Natural killer cell (primary cell): Measurements from ENCODE around the gene ATP8B4. TPM values are rescaled to one million over a fixed set of nuclear protein-coding genes. Genes with fewer than 3 reads are reported as not detected.
A peak's percentile ranks its signal among the peaks of the same experiment; 100 is the strongest.

ENCODE experiments used
- ATAC-seq, 3 donors: fragments of 150-1000 bp in 2 of 3; fragments of 200-7000 bp in 1 of 3; cut with Tn5 transposase; 1 replicate in 1 of 3; 2 replicates in 2 of 3; pipeline ENCODE4 v1.10.0; 2021; ENCODE audit warnings: mild to moderate bottlenecking in 2 of 3, moderate library complexity in 2 of 3
- DNase-seq, 2 donors: peaks; one replicate each; pipeline versions ENCODE4 v3.0.0 to v3.0.0-alpha.2; 2013 to 2021; ENCODE audit warnings: mixed read lengths in 1 of 2
- H3K27ac ChIP-seq: one replicate; pipeline ENCODE4 v1.5.1; 2013; ENCODE audit warnings: mild to moderate bottlenecking, low read length
- H3K27me3 ChIP-seq: one replicate; pipeline ENCODE4 v1.6.1; 2013; ENCODE audit warnings: low read length; ENCODE audit not compliant: control insufficient read depth, insufficient read depth
- H3K36me3 ChIP-seq: one replicate; pipeline ENCODE4 v1.6.1; 2013; ENCODE audit warnings: low read length; ENCODE audit not compliant: control insufficient read depth, insufficient read depth
- H3K4me1 ChIP-seq: one replicate; pipeline ENCODE4 v1.6.1; 2013; ENCODE audit warnings: low read length; ENCODE audit not compliant: control insufficient read depth, insufficient read depth
- H3K4me3 ChIP-seq: one replicate; pipeline ENCODE4 v1.5.1; 2013; ENCODE audit warnings: low read length
- H3K9me3 ChIP-seq: one replicate; pipeline ENCODE4 v1.6.1; 2013; ENCODE audit warnings: low read length; ENCODE audit not compliant: control insufficient read depth, insufficient read depth
- H3K27ac Mint-ChIP-seq, 2 donors: one replicate each; pipeline ENCODE4 v1.8.0; 2022; ENCODE audit warnings: mild to moderate bottlenecking in 2 of 2, mixed read lengths in 2 of 2, moderate library complexity in 1 of 2
- H3K27me3 Mint-ChIP-seq, 2 donors: one replicate each; pipeline ENCODE4 v1.8.0; 2022; ENCODE audit warnings: low read depth in 2 of 2, mixed read lengths in 2 of 2
- H3K36me3 Mint-ChIP-seq: one replicate; pipeline ENCODE4 v1.8.0; 2022; ENCODE audit warnings: mixed read lengths
- H3K4me1 Mint-ChIP-seq, 2 donors: one replicate each; pipeline ENCODE4 v1.8.0; 2022; ENCODE audit warnings: mixed read lengths in 2 of 2
- H3K4me3 Mint-ChIP-seq: one replicate; pipeline ENCODE4 v1.8.0; 2022; ENCODE audit warnings: mild to moderate bottlenecking, moderate library complexity, mixed read lengths
- H3K9me3 Mint-ChIP-seq, 2 donors: one replicate each; pipeline ENCODE4 v1.8.0; 2022; ENCODE audit warnings: mixed read lengths in 2 of 2
- WGBS: methylation state at CpG from one replicate; pipeline ENCODE4 v1.1.7; 2013; ENCODE audit warnings: missing lambda C conversion rate; ENCODE audit not compliant: insufficient coverage; 5-methylcytosine and 5-hydroxymethylcytosine counted together
- intact Hi-C: fragments of 100-400 bp; cut with micrococcal nuclease; formaldehyde crosslinking; loops from one replicate; pipeline ENCODE4 v1.14.2; 2022
- total RNA-seq, 4 donors: library from RNA; stranded (reverse); fragments of 120-200 nt in 1 of 4; gene quantifications; one replicate each; pipeline versions ENCODE4 v1.2.3 to v1.2.4, GENCODE V29; 2013 to 2022
- TF ChIP-seq, protein P1 (sequence below): fragments of 200-600 bp; IDR thresholded peaks from one replicate; pipeline ENCODE4 v1.8.0; 2022; ENCODE audit warnings: antibody characterized with exemption

ATP8B4 gene
- total RNA-seq, 3 donors from 2014 or later (not counting 1 experiment from before 2014, with no cell fraction given) = 55.6 to 89.5 (median 75.1) TPM

DNA sequence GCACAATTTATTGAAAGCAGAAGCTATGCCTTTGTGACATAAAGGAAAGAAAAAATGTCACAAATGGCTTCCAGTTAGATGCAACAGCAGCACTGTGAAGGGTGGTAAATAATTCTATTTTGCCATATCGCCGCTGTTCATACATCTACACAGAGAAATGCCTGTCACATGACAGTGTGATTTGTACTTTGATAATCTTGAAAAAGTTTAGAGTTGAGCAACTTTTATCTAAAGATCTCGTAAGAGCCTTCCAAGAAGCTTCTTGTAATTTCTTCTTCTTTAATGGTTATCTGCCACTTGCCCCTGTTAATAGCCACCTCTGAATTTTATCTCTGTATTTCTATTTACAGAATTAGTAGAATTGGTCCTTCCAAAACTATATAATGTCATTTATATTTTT lies 192.3 kb downstream of the ATP8B4 start:
- peaks cover 0 to 7% of the 10 kb centered on the region in 2 donors for H3K4me1 Mint-ChIP-seq
- intact Hi-C loops = no loop called here
- H3K9me3 Mint-ChIP-seq = no peaks in the 10 kb centered on the region
- DNase-seq (no peak), ATAC-seq (peak in 1 of 3 donors; percentile 55)
- no peak overlapping the region for H3K4me3 ChIP-seq
- TF ChIP-seq, protein P1, sequence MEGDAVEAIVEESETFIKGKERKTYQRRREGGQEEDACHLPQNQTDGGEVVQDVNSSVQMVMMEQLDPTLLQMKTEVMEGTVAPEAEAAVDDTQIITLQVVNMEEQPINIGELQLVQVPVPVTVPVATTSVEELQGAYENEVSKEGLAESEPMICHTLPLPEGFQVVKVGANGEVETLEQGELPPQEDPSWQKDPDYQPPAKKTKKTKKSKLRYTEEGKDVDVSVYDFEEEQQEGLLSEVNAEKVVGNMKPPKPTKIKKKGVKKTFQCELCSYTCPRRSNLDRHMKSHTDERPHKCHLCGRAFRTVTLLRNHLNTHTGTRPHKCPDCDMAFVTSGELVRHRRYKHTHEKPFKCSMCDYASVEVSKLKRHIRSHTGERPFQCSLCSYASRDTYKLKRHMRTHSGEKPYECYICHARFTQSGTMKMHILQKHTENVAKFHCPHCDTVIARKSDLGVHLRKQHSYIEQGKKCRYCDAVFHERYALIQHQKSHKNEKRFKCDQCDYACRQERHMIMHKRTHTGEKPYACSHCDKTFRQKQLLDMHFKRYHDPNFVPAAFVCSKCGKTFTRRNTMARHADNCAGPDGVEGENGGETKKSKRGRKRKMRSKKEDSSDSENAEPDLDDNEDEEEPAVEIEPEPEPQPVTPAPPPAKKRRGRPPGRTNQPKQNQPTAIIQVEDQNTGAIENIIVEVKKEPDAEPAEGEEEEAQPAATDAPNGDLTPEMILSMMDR = no peak
- no peaks in the 10 kb centered on the region for H3K27me3 Mint-ChIP-seq
- H3K36me3 Mint-ChIP-seq = peaks cover 4% of the 10 kb centered on the region
- no peaks in the 10 kb centered on the region for H3K4me1 ChIP-seq
- H3K36me3 ChIP-seq = peaks cover 43% of the 10 kb centered on the region
- no peaks in the 10 kb centered on the region for H3K27me3 ChIP-seq
- no peaks in the 10 kb centered on the region for H3K9me3 ChIP-seq
- WGBS = 93% methylated on average over 2 of the region's 3 CpGs
- H3K27ac ChIP-seq = no peak overlapping the region
- peak overlapping the region in 1 of 2 donors; percentile 35 for H3K27ac Mint-ChIP-seq
- no peak overlapping the region for H3K4me3 Mint-ChIP-seq

- no peak overlapping the region for H3K4me3 ChIP-seq
- peak overlapping the region in 1 of 2 donors; percentile 20 for H3K27ac Mint-ChIP-seq
- no peaks in the 10 kb centered on the region for H3K27me3 Mint-ChIP-seq
- peaks cover 20% of the 10 kb centered on the region for H3K36me3 Mint-ChIP-seq
- no peaks in the 10 kb centered on the region for H3K4me1 ChIP-seq
- H3K27ac ChIP-seq = no peak overlapping the region
- no peaks in the 10 kb centered on the region for H3K9me3 Mint-ChIP-seq
- TF ChIP-seq, protein P1 = no peak
- H3K36me3 ChIP-seq = peaks cover 44% of the 10 kb centered on the region
- DNase-seq (no peak), ATAC-seq (no peak)
- H3K9me3 ChIP-seq = no peaks in the 10 kb centered on the region
- H3K4me3 Mint-ChIP-seq = no peak overlapping the region
- intact Hi-C loops = no loop called here
- no peaks in the 10 kb centered on the region for H3K27me3 ChIP-seq
- peaks cover 0 to 7% of the 10 kb centered on the region in 2 donors for H3K4me1 Mint-ChIP-seq
- 95% methylated on average over 2 of the region's 2 CpGs for WGBS
Measured at GRCh38 chr15:49923671-49924070, 195.4 kb downstream of the ATP8B4 start.

DNA sequence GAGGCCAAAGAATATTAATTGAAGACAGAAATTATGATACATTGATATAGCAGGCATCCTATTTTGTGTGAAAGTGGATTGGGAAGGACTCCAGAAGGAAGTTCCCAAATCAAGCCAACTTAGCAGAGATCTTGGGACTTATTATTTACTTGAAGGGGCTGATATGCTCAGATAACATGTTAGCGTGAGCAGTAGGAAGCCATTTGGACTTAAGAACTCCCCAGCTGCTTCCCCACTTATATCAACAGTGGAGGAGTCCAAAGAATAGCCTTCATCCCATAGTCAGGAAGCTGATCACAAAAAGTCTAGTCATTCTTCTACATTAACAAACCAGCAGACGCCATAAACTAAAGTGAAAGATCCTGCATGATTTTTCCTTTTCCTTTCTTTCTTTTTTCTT lies 200.0 kb downstream of the ATP8B4 start:
- TF ChIP-seq, protein P1 = no peak
- Histone ChIP-seq H3K4me1 (no peaks in the 10 kb centered on the region), H3K36me3 (peaks cover 50% of the 10 kb centered on the region), H3K9me3 (no peaks in the 10 kb centered on the region), H3K4me3 (no peak overlapping the region), H3K27me3 (no peaks in the 10 kb centered on the region), H3K27ac (no peak overlapping the region)
- Mint-ChIP-seq H3K36me3 (peaks cover 26% of the 10 kb centered on the region), H3K27me3 (no peaks in the 10 kb centered on the region), H3K27ac (peak overlapping the region; percentile 50 to 63), H3K4me1 (peaks cover 0 to 5% of the 10 kb centered on the region in 2 donors), H3K4me3 (no peak overlapping the region), H3K9me3 (no peaks in the 10 kb centered on the region)
- WGBS = 100% methylated on average over 2 of the region's 2 CpGs
- DNase-seq = no peak
- intact Hi-C loops = no loop called here
- no peak for ATAC-seq

DNA sequence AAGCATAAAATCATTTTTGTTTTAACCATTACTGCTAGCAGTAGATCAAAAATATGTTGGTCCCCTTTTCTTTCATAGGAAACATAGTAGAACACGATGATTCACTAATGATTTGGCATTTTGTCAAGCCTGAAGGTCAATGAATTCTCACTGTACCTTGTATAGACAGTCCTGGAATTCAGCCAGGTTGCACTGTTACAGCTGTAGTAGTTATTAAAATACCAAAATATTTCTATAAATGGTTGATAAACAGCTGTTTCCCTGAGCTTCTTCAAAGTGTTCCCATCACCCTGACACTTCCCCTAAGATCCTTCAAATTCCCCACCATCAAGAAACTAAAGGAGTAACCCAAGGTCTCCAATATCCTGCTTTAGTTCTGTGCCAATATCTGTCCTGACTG lies 200.9 kb downstream of the ATP8B4 start:
- no peaks in the 10 kb centered on the region for H3K4me1 ChIP-seq
- Mint-ChIP-seq H3K27ac (peak overlapping the region; percentile 50 to 63), H3K9me3 (no peaks in the 10 kb centered on the region), H3K36me3 (peaks cover 26% of the 10 kb centered on the region), H3K4me1 (peaks cover 0 to 5% of the 10 kb centered on the region in 2 donors), H3K4me3 (no peak overlapping the region), H3K27me3 (no peaks in the 10 kb centered on the region)
- ATAC-seq (no peak), DNase-seq (no peak)
- intact Hi-C loops = no loop called here
- 64% methylated on average over 1 of the region's 1 CpG for WGBS
- no peaks in the 10 kb centered on the region for H3K27me3 ChIP-seq
- H3K9me3 ChIP-seq = no peaks in the 10 kb centered on the region
- TF ChIP-seq, protein P1 = no peak
- H3K36me3 ChIP-seq = peaks cover 42% of the 10 kb centered on the region
- no peak overlapping the region for H3K27ac ChIP-seq
- no peak overlapping the region for H3K4me3 ChIP-seq
